HG02973 (cell line): ENCODE results near the gene ASCC1.

Source experiments
- ATAC-seq: cut with Tn5 transposase; IDR thresholded peaks from one replicate; pipeline ENCODE4 v1.9.1; 2021; ENCODE audit warnings: moderate library complexity; ENCODE audit not compliant: unreplicated experiment

ASCC1 gene

GRCh38 chr10:72056113-72056512, 160.0 kb downstream of the ASCC1 start:
- ATAC-seq, result no peak

- no peak for ATAC-seq
Measured at GRCh38 chr10:72053690-72054089, 162.4 kb downstream of the ASCC1 start.

- no peak for ATAC-seq
Measured at GRCh38 chr10:72050873-72051272, 165.2 kb downstream of the ASCC1 start.

GRCh38 chr10:72049969-72050781, 165.9 kb downstream of the ASCC1 start:
- ATAC-seq, result no peak

GRCh38 chr10:72049472-72049871, 166.6 kb downstream of the ASCC1 start:
- no peak for ATAC-seq

- ATAC-seq, result no peak
Measured at GRCh38 chr10:72048450-72049124, 167.5 kb downstream of the ASCC1 start.
